H1 (cell line): ENCODE measurements around the gene DMC1.

Experiments
- CREB1 ChIP-seq: IDR thresholded peaks from 2 replicates; pipeline ENCODE4 v1.6.1; 2012; ENCODE audit warnings: inconsistent platforms
- CTCF ChIP-seq, 3 experiments: IDR thresholded peaks; 1 replicate in 2 of 3; 2 replicates in 1 of 3; pipeline versions ENCODE4 v1.5.1 to v1.6.1; 2011; ENCODE audit warnings: low read length in 3 of 3, mild to moderate bottlenecking in 3 of 3, inconsistent platforms in 2 of 3, low read depth in 1 of 3, moderate library complexity in 1 of 3; ENCODE audit not compliant: insufficient read depth in 1 of 3; ENCODE audit errors: control extremely low read depth in 1 of 3
- EP300 ChIP-seq, 2 experiments: IDR thresholded peaks; 1 replicate in 1 of 2; 2 replicates in 1 of 2; pipeline ENCODE4 v1.6.1; 2011 to 2012; ENCODE audit warnings: low read depth in 2 of 2, low read length in 2 of 2, mild to moderate bottlenecking in 2 of 2, borderline replicate concordance in 1 of 2, inconsistent platforms in 1 of 2, moderate library complexity in 1 of 2
- KDM1A ChIP-seq: fragments of 200-600, 300-600 bp; sonication (generic); IDR thresholded peaks from 2 replicates; pipeline ENCODE4 v1.7.1; 2016; ENCODE audit warnings: mild to moderate bottlenecking, low read length, borderline replicate concordance
- MAX ChIP-seq: IDR thresholded peaks from 2 replicates; pipeline ENCODE4 v1.6.1; 2012; ENCODE audit warnings: inconsistent platforms
- POLR2A ChIP-seq, 2 experiments: IDR thresholded peaks; 1 replicate in 1 of 2; 2 replicates in 1 of 2; pipeline ENCODE4 v1.6.1; 2011; ENCODE audit warnings: low read depth in 2 of 2, low read length in 2 of 2, mild to moderate bottlenecking in 2 of 2; ENCODE audit errors: control extremely low read depth in 1 of 2

GRCh38 chr22:38489142-38489541, 80.8 kb downstream of the DMC1 start:
- TF ChIP-seq CREB1 (no peak), CTCF (IDR thresholded peaks at IDR 0.05; ENCODE audit: control extremely low read depth in 1 of 3, insufficient read depth in 1 of 3, low read depth in 1 of 3, low read length in 3 of 3) (no peak), POLR2A (IDR thresholded peaks at IDR 0.05; ENCODE audit: control extremely low read depth in 1 of 2, low read depth in 2 of 2, low read length in 2 of 2) (peak in 1 of 2 experiments; percentile 15; a peak in 1 of 3 replicates), EP300 (IDR thresholded peaks at IDR 0.05; ENCODE audit: borderline replicate concordance in 1 of 2, low read depth in 2 of 2, low read length in 2 of 2) (no peak), MAX (no peak), KDM1A (no peak)
